Pancreas (tissue), 10 donors: ENCODE data around the gene MTMR1. TPM values are rescaled to one million over a fixed set of nuclear protein-coding genes. Genes with fewer than 3 reads are reported as not detected.

Source experiments
- ATAC-seq, 4 donors: fragments of 200-7000 bp; cut with Tn5 transposase; one replicate each; pipeline versions ENCODE4 v1.8.0 to v1.9.1; 2020; ENCODE audit warnings: mild to moderate bottlenecking in 4 of 4, moderate library complexity in 4 of 4
- DNase-seq, 6 donors: peaks; one replicate each; pipeline ENCODE4 v3.0.0-alpha.2; 2020
- FAIRE-seq: peaks from 2 replicates; lab custom pipeline; 2012; peaks lifted over from hg19 to GRCh38; lab: Jason Lieb, UNC
- H3K27ac ChIP-seq, 4 donors: fragments of 200-600 bp; sonication (generic); 1 replicate in 3 of 4; 2 replicates in 1 of 4; pipeline versions ENCODE4 v1.5.0 to v1.8.0; 2020
- H3K27me3 ChIP-seq, 4 donors: fragments of 200-600 bp; one replicate each; pipeline ENCODE4 v1.8.0; 2021
- H3K36me3 ChIP-seq, 3 donors: fragments of 200-600 bp; sonication (generic) in 1 of 3; one replicate each; pipeline versions ENCODE4 v1.5.0 to v1.8.0; 2020 to 2021
- H3K4me1 ChIP-seq, 3 donors: fragments of 200-600 bp; one replicate each; pipeline ENCODE4 v1.8.0; 2021
- H3K4me3 ChIP-seq, 4 donors: fragments of 200-600 bp; sonication (generic) in 2 of 4; one replicate each; pipeline versions ENCODE4 v1.5.0 to v1.8.0; 2020 to 2021
- H3K9me3 ChIP-seq, 4 donors: fragments of 200-600 bp; one replicate each; pipeline ENCODE4 v1.8.0; 2021
- WGBS, 2 donors: extraction: QIAGEN DNeasy Blood & Tissue Kit; methylation state at CpG; one replicate each; pipeline ENCODE4 v1.1.7; 2013; 5-methylcytosine and 5-hydroxymethylcytosine counted together
- intact Hi-C, 3 donors: fragments of 100-400 bp; cut with DNase I; formaldehyde crosslinking; loops; one replicate each; pipeline versions ENCODE4 v1.11.1 to v1.14.2; 2022
- polyA plus RNA-seq, 2 donors: library from polyadenylated mRNA; stranded (reverse); fragments of 200-250 nt; gene quantifications; one replicate each; pipeline ENCODE4 v1.2.3, GENCODE V29; 2013
- total RNA-seq, 6 donors: library from RNA; stranded (reverse); fragmentation: NEBNext Ultra II Directional in 4 of 6; extraction: Animal tissue kit (Norgen Biotek cat#: 25700) in 4 of 6; gene quantifications; one replicate each; pipeline versions ENCODE4 v1.2.1 to v1.2.4, GENCODE V29; 2021 to 2023
- TF ChIP-seq, protein P1 (sequence below), 4 donors: fragments of 200-600 bp; sonication (generic) in 3 of 4; IDR thresholded peaks; one replicate each; pipeline versions ENCODE4 v1.5.0 to v1.8.0; 2021; ENCODE audit warnings: antibody characterized with exemption in 4 of 4
- donor health status: healthy with polysubstance abuse.
- donor health status: DM: no; HTN: no; CAD: no; lungs with moderate emphysema.
- donor health status: DM: no; HTN: no; CAD: no.
- donor health status: control.
- donor health status: control.
- donor health status: Bipolar disorder and iron deficiency.
- donor health status: DM: yes; HTN: yes; CAD: no.
- donor health status: DM: no; HTN: no; CAD: no.
- donor health status: DM: no; HTN: no; CAD: no.
- donor health status: DM: yes; HTN: yes; CAD: no.

MTMR1 gene
- total and polyA plus RNA-seq, 8 donors: 6.8 to 14.0 (median 10.2) TPM

DNA sequence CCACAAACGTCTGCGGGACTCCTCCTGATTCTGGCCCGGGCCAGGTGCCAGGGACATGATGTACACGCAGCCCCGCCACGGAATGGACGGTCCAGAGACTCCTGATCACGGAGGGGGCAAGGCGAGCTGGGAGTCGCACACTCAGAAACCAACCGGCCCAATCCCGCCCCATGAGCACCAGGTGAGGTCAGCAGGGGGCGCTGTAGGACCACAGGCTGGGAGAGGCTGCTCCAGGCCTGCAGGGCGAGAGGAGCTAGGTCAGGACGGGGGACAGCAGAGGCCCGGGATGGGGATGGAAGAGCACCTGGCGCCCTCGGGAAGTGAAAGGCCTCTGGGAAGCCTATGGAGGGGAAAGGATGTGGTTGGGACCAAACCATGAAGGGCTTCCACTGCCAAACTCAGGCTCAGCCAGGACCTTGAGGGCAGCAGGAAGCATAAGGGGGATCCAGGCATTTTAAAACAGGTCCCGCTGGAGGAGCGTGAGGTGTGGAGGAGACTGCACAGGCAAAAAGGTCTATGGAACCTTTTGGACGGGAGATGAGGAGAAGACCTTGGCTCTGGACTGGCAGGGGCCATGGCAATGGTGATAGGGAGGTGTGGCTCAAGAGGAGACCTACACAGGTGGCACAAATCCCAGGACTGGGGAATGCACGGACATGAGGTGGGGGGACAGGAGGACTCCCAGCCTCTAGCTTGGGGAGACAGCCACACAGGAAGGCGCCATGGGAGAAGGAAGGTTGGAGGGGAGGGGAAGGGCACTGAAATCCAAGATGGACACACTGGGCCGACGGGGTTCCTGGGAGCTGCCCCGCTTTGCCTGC is 79.2 kb downstream of the MTMR1 start:
- Histone ChIP-seq H3K27me3 (no peaks in the 10 kb centered on the region), H3K4me3 (no peak overlapping the region), H3K9me3 (no peaks in the 10 kb centered on the region), H3K27ac (no peak overlapping the region), H3K4me1 (no peaks in the 10 kb centered on the region), H3K36me3 (no peaks in the 10 kb centered on the region)
- peak; percentile 75 to 94 (median 88) for ATAC-seq
- intact Hi-C loops: loop anchor here in 1 of 3 donors (5.0 kb wide), 1 partner anchor 310 kb away; no protein-coding TSS in a partner anchor
- TF ChIP-seq, protein P1, sequence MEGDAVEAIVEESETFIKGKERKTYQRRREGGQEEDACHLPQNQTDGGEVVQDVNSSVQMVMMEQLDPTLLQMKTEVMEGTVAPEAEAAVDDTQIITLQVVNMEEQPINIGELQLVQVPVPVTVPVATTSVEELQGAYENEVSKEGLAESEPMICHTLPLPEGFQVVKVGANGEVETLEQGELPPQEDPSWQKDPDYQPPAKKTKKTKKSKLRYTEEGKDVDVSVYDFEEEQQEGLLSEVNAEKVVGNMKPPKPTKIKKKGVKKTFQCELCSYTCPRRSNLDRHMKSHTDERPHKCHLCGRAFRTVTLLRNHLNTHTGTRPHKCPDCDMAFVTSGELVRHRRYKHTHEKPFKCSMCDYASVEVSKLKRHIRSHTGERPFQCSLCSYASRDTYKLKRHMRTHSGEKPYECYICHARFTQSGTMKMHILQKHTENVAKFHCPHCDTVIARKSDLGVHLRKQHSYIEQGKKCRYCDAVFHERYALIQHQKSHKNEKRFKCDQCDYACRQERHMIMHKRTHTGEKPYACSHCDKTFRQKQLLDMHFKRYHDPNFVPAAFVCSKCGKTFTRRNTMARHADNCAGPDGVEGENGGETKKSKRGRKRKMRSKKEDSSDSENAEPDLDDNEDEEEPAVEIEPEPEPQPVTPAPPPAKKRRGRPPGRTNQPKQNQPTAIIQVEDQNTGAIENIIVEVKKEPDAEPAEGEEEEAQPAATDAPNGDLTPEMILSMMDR (IDR thresholded peaks at IDR 0.05): peak; percentile 50 to 76 (median 70)
- peak; percentile 54 to 95 (median 80) for DNase-seq
- 28 to 29% methylated on average over 26 of the region's 26 CpGs for WGBS, 2 donors
- no peak for FAIRE-seq

DNA sequence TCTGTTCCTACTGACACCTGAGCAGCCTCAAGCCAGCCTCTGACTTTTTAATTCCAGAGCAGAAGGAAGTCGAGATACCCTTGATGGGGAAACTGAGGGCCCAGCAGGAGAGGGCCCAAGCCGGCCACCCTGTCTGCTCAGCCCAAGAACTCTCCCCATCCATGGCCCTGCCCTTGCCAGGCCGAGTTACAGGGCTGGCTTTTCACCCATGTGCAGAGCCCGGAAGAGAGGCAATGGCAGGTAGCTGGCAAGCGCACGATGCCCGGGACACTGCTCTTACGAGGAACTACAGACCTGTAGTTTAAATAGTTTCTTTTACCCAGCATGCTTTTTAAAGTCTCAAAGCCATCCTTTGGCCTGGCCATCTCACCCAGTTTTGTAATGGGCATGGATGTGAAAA is 79.9 kb downstream of the MTMR1 start:
- no peak overlapping the region for H3K4me3 ChIP-seq
- FAIRE-seq: no peak
- H3K36me3 ChIP-seq: no peaks in the 10 kb centered on the region
- H3K9me3 ChIP-seq: no peaks in the 10 kb centered on the region
- no peak for DNase-seq
- intact Hi-C loops: loop anchor here in 1 of 3 donors (5.0 kb wide), 1 partner anchor 309 kb away; no protein-coding TSS in a partner anchor
- ATAC-seq: no peak
- H3K27ac ChIP-seq: no peak overlapping the region
- TF ChIP-seq, protein P1 (IDR thresholded peaks at IDR 0.05): no peak
- H3K27me3 ChIP-seq: no peaks in the 10 kb centered on the region
- WGBS, 2 donors: 83 to 87% methylated on average over 8 of the region's 8 CpGs
- H3K4me1 ChIP-seq: no peaks in the 10 kb centered on the region

DNA sequence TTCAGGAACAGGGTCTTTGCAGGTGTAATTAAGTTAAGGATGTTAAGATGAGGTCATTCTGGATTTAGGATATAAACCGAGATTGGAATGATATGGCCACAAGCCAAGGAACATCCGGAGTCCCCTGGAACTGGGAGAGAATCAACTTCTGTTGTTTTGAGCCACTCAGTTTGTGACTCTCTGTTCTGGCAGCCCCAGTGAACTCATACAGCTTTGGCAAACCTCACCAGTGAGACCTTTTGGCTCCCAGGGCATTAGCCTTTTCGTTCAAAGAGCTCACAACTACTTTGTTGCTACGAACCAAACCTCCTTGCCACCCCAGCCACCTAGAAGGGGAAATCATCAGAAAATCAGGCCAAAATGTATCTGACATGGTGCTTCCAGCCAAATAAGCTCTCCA is 80.4 kb downstream of the MTMR1 start:
- intact Hi-C loops: loop anchor here in 1 of 3 donors (5.0 kb wide), 1 partner anchor 309 kb away; no protein-coding TSS in a partner anchor
- no peak for ATAC-seq
- TF ChIP-seq, protein P1 (IDR thresholded peaks at IDR 0.05): no peak
- Histone ChIP-seq H3K36me3 (no peaks in the 10 kb centered on the region), H3K9me3 (no peaks in the 10 kb centered on the region), H3K27me3 (no peaks in the 10 kb centered on the region), H3K27ac (no peak overlapping the region), H3K4me3 (no peak overlapping the region), H3K4me1 (no peaks in the 10 kb centered on the region)
- FAIRE-seq: no peak
- WGBS, 2 donors: 69 to 70% methylated on average over 4 of the region's 4 CpGs
- DNase-seq: no peak

DNA sequence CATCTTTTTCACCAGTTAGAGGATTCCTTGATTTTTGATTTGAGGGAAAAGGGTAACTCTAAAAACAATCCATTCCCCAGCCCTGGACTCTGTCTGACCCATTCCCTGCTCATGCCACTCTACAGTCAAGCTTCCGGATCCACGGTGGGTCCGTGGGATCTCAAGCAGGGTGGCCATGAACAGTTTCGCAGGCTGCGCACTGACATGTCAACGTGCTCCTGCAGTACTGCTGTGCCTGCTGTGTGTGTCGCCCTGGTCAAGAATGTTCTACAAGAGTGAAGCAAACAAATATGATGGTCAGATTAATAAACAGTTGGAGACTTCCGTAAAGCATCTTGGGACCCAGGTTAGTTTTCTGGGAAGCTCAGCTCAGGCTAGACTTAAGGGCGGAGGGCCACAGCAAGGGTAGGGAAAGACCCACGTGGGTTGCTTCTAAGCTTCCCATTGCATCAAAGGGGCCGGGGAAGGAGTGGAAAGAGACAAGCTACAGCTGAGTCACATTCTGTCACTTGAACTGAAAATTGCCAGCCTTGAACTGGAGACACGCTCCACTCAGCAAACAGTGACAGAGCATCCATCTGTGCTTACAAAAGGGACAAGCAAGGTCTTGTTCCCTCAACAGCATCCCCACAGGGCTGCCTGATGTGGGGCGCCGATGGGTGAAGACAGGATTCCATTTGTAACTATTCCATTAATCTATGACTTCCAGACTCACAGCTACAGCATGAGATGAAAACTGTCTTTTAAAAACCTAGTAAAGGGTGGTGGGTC is 81.8 kb downstream of the MTMR1 start:
- H3K4me1 ChIP-seq: no peaks in the 10 kb centered on the region
- 81 to 95% methylated on average over 14 of the region's 14 CpGs for WGBS, 2 donors
- no peak for FAIRE-seq
- no peak for ATAC-seq
- no peaks in the 10 kb centered on the region for H3K9me3 ChIP-seq
- no peak overlapping the region for H3K27ac ChIP-seq
- no peaks in the 10 kb centered on the region for H3K36me3 ChIP-seq
- DNase-seq: no peak
- no peaks in the 10 kb centered on the region for H3K27me3 ChIP-seq
- TF ChIP-seq, protein P1 (IDR thresholded peaks at IDR 0.05): no peak
- H3K4me3 ChIP-seq: no peak overlapping the region
- intact Hi-C loops: loop anchor here in 1 of 3 donors (5.0 kb wide), 1 partner anchor 307 kb away; no protein-coding TSS in a partner anchor
